SK-N-SH treated with all-trans-retinoic acid at 6 μM for 48 hours (cell line): Measurements from ENCODE around the gene PTPRJ.

Experiments
- ATAC-seq: fragments of 200-7000 bp; cut with Tn5 transposase; 3 replicates; pipeline ENCODE4 v1.9.1; 2020; ENCODE audit warnings: mild to moderate bottlenecking, moderate library complexity
- ARNTL ChIP-seq: fragments of 450-650 bp; formaldehyde crosslinking; IDR thresholded peaks from 2 replicates; pipeline ENCODE4 v1.5.0; 2020; ENCODE audit warnings: low read depth, mild to moderate bottlenecking, moderate library complexity, borderline replicate concordance
- BACH2 ChIP-seq: fragments of 250-450 bp; sonication (Bioruptor Pico); IDR thresholded peaks from 2 replicates; pipeline ENCODE4 v1.9.0; 2021; ENCODE audit warnings: mild to moderate bottlenecking, borderline replicate concordance
- CSDC2 ChIP-seq: fragments of 250-450 bp; sonication (Bioruptor Pico); IDR thresholded peaks from 2 replicates; pipeline ENCODE4 v1.5.0; 2020; ENCODE audit warnings: mild to moderate bottlenecking, moderate library complexity
- CSRNP3 ChIP-seq: fragments of 250-450 bp; sonication (Bioruptor Pico); IDR thresholded peaks from 2 replicates; pipeline ENCODE4 v1.5.1; 2021; ENCODE audit warnings: mild to moderate bottlenecking, moderate library complexity
- ESRRG ChIP-seq: fragments of 250-450 bp; sonication (Bioruptor Pico); IDR thresholded peaks from 2 replicates; pipeline ENCODE4 v1.6.1; 2021; ENCODE audit warnings: mild to moderate bottlenecking
- GLIS3 ChIP-seq: fragments of 250-450 bp; sonication (Bioruptor Pico); IDR thresholded peaks from 2 replicates; pipeline ENCODE4 v1.5.0; 2020; ENCODE audit warnings: mild to moderate bottlenecking, moderate library complexity
- OSR1 ChIP-seq: fragments of 250-450 bp; sonication (Bioruptor Pico); IDR thresholded peaks from 2 replicates; pipeline ENCODE4 v1.8.0; 2022; ENCODE audit warnings: moderate library complexity, mild to moderate bottlenecking, inconsistent platforms
- PPARA ChIP-seq: fragments of 250-450 bp; sonication (Bioruptor Pico); IDR thresholded peaks from 2 replicates; pipeline ENCODE4 v1.5.0; 2020; ENCODE audit warnings: mild to moderate bottlenecking, borderline replicate concordance
- RARB ChIP-seq: fragments of 250-450 bp; sonication (Bioruptor Pico); IDR thresholded peaks from 2 replicates; pipeline ENCODE4 v1.8.0; 2021; ENCODE audit warnings: mild to moderate bottlenecking, moderate library complexity
- TCF4 ChIP-seq: fragments of 250-450 bp; sonication (Bioruptor Pico); IDR thresholded peaks from 2 replicates; pipeline ENCODE4 v1.8.0; 2021; ENCODE audit warnings: mild to moderate bottlenecking, moderate library complexity, borderline replicate concordance
- ZC3H10 ChIP-seq: fragments of 250-450 bp; sonication (Bioruptor Pico); IDR thresholded peaks from 2 replicates; pipeline ENCODE4 v1.5.1; 2021; ENCODE audit warnings: mild to moderate bottlenecking, moderate library complexity
- ZFP3 ChIP-seq: fragments of 250-450 bp; sonication (Bioruptor Pico); IDR thresholded peaks from 2 replicates; pipeline ENCODE4 v1.5.0; 2020; ENCODE audit warnings: mild to moderate bottlenecking, moderate library complexity
- ZFP30 ChIP-seq: fragments of 450-650 bp; formaldehyde crosslinking; IDR thresholded peaks from 2 replicates; pipeline ENCODE4 v1.5.0; 2022; ENCODE audit warnings: mild to moderate bottlenecking, moderate library complexity
- ZNF565 ChIP-seq: fragments of 450-650 bp; formaldehyde crosslinking; conservative IDR thresholded peaks from 2 replicates; pipeline ENCODE4 v1.5.0; 2020; ENCODE audit warnings: low read depth, mild to moderate bottlenecking, moderate library complexity
- ZNF70 ChIP-seq: fragments of 450-650 bp; formaldehyde crosslinking; IDR thresholded peaks from 2 replicates; pipeline ENCODE4 v1.5.0; 2020; ENCODE audit warnings: mild to moderate bottlenecking, moderate library complexity
- ZNF8 ChIP-seq: fragments of 450-650 bp; formaldehyde crosslinking; IDR thresholded peaks from 2 replicates; pipeline ENCODE4 v1.5.0; 2020; ENCODE audit warnings: mild to moderate bottlenecking, moderate library complexity
- TF ChIP-seq, protein P1 (sequence below): fragments of 250-450 bp; sonication (Bioruptor Pico); IDR thresholded peaks from 2 replicates; pipeline ENCODE4 v1.8.0; 2020; ENCODE audit warnings: mild to moderate bottlenecking, moderate library complexity, borderline replicate concordance
- TF ChIP-seq, protein P2 (sequence below): fragments of 250-450 bp; sonication (Bioruptor Pico); IDR thresholded peaks from 2 replicates; pipeline ENCODE4 v1.5.0; 2020; ENCODE audit warnings: mild to moderate bottlenecking, moderate library complexity
- TF ChIP-seq, protein P3 (sequence below): fragments of 250-450 bp; sonication (Bioruptor Pico); IDR thresholded peaks from 2 replicates; pipeline ENCODE4 v1.8.0; 2021; ENCODE audit warnings: low read depth, mild to moderate bottlenecking, moderate library complexity, borderline replicate concordance
- TF ChIP-seq, protein P4 (sequence below): fragments of 250-450 bp; sonication (Bioruptor Pico); IDR thresholded peaks from 2 replicates; pipeline ENCODE4 v1.5.1; 2020; ENCODE audit warnings: low read depth, mild to moderate bottlenecking, moderate library complexity

Gene PTPRJ

DNA sequence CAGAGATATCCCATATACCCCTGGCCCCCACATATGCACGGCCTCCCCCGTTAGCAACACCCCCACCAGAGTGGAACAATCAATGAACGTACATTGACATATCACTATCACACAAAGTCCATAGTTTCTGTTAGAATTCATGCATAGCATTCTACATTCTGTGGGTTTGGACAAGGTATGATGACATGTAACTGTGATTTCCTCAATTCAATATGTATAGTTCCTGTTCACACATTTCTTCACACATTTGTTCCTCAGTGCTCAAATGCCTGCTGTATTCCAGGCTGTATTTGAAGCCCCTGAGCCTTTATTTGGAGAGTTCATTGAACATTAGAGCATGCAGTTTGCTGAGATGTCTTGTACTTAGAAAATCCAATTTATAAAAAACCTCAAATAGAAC lies 69.9 kb downstream of the PTPRJ start (continued):
- TF ChIP-seq, protein P1, sequence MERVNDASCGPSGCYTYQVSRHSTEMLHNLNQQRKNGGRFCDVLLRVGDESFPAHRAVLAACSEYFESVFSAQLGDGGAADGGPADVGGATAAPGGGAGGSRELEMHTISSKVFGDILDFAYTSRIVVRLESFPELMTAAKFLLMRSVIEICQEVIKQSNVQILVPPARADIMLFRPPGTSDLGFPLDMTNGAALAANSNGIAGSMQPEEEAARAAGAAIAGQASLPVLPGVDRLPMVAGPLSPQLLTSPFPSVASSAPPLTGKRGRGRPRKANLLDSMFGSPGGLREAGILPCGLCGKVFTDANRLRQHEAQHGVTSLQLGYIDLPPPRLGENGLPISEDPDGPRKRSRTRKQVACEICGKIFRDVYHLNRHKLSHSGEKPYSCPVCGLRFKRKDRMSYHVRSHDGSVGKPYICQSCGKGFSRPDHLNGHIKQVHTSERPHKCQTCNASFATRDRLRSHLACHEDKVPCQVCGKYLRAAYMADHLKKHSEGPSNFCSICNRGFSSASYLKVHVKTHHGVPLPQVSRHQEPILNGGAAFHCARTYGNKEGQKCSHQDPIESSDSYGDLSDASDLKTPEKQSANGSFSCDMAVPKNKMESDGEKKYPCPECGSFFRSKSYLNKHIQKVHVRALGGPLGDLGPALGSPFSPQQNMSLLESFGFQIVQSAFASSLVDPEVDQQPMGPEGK (CRISPR knock-in tag) = no peak
- TF ChIP-seq, protein P2, sequence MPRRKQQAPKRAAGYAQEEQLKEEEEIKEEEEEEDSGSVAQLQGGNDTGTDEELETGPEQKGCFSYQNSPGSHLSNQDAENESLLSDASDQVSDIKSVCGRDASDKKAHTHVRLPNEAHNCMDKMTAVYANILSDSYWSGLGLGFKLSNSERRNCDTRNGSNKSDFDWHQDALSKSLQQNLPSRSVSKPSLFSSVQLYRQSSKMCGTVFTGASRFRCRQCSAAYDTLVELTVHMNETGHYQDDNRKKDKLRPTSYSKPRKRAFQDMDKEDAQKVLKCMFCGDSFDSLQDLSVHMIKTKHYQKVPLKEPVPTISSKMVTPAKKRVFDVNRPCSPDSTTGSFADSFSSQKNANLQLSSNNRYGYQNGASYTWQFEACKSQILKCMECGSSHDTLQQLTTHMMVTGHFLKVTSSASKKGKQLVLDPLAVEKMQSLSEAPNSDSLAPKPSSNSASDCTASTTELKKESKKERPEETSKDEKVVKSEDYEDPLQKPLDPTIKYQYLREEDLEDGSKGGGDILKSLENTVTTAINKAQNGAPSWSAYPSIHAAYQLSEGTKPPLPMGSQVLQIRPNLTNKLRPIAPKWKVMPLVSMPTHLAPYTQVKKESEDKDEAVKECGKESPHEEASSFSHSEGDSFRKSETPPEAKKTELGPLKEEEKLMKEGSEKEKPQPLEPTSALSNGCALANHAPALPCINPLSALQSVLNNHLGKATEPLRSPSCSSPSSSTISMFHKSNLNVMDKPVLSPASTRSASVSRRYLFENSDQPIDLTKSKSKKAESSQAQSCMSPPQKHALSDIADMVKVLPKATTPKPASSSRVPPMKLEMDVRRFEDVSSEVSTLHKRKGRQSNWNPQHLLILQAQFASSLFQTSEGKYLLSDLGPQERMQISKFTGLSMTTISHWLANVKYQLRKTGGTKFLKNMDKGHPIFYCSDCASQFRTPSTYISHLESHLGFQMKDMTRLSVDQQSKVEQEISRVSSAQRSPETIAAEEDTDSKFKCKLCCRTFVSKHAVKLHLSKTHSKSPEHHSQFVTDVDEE = no peak
- no peak for TF ChIP-seq ZNF8 (CRISPR knock-in tag)

DNA sequence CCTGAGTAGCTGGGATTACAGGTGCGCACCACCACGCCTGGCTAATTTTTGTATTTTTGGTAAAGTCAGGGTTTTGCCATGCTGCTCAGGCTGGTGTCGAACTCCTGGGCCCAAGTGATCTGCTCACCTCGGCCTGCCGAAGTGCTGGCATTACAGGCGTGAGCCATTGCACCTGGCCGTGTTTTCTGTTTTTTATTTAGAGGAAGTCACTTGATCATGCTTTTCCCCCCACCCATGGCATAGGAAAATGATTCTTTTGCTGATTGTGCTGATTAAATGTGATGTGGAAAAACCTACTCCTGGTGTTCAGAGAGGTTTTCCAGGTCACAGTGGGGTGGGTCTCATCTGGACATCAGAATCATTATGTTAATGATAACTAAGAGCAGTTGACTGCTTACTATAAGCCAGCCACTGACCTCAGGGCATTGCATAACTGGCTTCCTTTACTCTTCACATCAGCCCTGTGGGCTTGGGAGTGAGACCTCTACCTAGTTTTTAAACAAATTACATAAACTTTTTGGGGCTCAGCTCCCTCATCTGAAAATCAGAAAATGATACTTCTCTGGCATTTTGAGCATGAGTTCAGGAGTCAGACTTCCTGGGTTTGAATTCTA lies 71.0 kb downstream of the PTPRJ start:
- no peak for ATAC-seq
- TF ChIP-seq ZNF565 (CRISPR knock-in tag) = no peak
- TF ChIP-seq TCF4 (CRISPR knock-in tag) = no peak
- TF ChIP-seq ZC3H10 (CRISPR knock-in tag) = no peak
- TF ChIP-seq, protein P3, sequence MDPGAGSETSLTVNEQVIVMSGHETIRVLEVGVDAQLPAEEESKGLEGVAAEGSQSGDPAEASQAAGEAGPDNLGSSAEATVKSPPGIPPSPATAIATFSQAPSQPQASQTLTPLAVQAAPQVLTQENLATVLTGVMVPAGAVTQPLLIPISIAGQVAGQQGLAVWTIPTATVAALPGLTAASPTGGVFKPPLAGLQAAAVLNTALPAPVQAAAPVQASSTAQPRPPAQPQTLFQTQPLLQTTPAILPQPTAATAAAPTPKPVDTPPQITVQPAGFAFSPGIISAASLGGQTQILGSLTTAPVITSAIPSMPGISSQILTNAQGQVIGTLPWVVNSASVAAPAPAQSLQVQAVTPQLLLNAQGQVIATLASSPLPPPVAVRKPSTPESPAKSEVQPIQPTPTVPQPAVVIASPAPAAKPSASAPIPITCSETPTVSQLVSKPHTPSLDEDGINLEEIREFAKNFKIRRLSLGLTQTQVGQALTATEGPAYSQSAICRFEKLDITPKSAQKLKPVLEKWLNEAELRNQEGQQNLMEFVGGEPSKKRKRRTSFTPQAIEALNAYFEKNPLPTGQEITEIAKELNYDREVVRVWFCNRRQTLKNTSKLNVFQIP = no peak
- no peak for TF ChIP-seq CSDC2 (CRISPR knock-in tag)
- no peak for TF ChIP-seq RARB (CRISPR knock-in tag)
- no peak for TF ChIP-seq ZFP30 (CRISPR knock-in tag)
- no peak for TF ChIP-seq ZNF70 (CRISPR knock-in tag)
- no peak for TF ChIP-seq GLIS3 (CRISPR knock-in tag)
- TF ChIP-seq ESRRG = no peak
- TF ChIP-seq ZFP3 (CRISPR knock-in tag) = no peak
- no peak for TF ChIP-seq BACH2 (CRISPR knock-in tag)
- TF ChIP-seq PPARA (CRISPR knock-in tag) = no peak
- TF ChIP-seq, protein P4, sequence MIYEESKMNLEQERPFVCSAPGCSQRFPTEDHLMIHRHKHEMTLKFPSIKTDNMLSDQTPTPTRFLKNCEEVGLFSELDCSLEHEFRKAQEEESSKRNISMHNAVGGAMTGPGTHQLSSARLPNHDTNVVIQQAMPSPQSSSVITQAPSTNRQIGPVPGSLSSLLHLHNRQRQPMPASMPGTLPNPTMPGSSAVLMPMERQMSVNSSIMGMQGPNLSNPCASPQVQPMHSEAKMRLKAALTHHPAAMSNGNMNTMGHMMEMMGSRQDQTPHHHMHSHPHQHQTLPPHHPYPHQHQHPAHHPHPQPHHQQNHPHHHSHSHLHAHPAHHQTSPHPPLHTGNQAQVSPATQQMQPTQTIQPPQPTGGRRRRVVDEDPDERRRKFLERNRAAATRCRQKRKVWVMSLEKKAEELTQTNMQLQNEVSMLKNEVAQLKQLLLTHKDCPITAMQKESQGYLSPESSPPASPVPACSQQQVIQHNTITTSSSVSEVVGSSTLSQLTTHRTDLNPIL (CRISPR knock-in tag) = no peak
- TF ChIP-seq ARNTL (CRISPR knock-in tag) = no peak
- no peak for TF ChIP-seq CSRNP3 (CRISPR knock-in tag)
- no peak for TF ChIP-seq OSR1 (CRISPR knock-in tag)
- TF ChIP-seq, protein P1 (CRISPR knock-in tag) = no peak
- TF ChIP-seq, protein P2 = no peak
